SW480 (cell line): ENCODE data around the gene DIP2B.

ENCODE experiments used
- DNase-seq: peaks from one replicate; pipeline ENCODE4 v3.0.0-alpha.2; 2016; ENCODE audit warnings: low spot score

The DIP2B gene

GRCh38 chr12:50611021-50611744 lies 106.4 kb downstream of the DIP2B start:
- no peak for DNase-seq

GRCh38 chr12:50612882-50613281 lies 108.1 kb downstream of the DIP2B start:
- DNase-seq, result no peak

- DNase-seq, result no peak
Measured at GRCh38 chr12:50613463-50613862, 108.7 kb downstream of the DIP2B start.

- DNase-seq, result peak; percentile 55
Measured at GRCh38 chr12:50614167-50614759, 109.5 kb downstream of the DIP2B start.

GRCh38 chr12:50615145-50615906 lies 110.5 kb downstream of the DIP2B start:
- DNase-seq, result no peak

- no peak for DNase-seq
Measured at GRCh38 chr12:50615907-50616296, 111.1 kb downstream of the DIP2B start.

GRCh38 chr12:50617657-50618056 lies 112.9 kb downstream of the DIP2B start:
- no peak for DNase-seq

GRCh38 chr12:50618864-50619609 lies 114.3 kb downstream of the DIP2B start:
- DNase-seq, result peak; percentile 88

- no peak for DNase-seq
Measured at GRCh38 chr12:50619610-50619958, 114.8 kb downstream of the DIP2B start.

GRCh38 chr12:50620109-50620977 lies 115.6 kb downstream of the DIP2B start:
- DNase-seq, result no peak

- no peak for DNase-seq
Measured at GRCh38 chr12:50620978-50621360, 116.2 kb downstream of the DIP2B start.

GRCh38 chr12:50621399-50622300 lies 116.9 kb downstream of the DIP2B start:
- DNase-seq, result no peak

GRCh38 chr12:50625029-50625925 lies 120.5 kb downstream of the DIP2B start:
- DNase-seq, result no peak

GRCh38 chr12:50626026-50626425 lies 121.2 kb downstream of the DIP2B start:
- no peak for DNase-seq

GRCh38 chr12:50627491-50627890 lies 122.7 kb downstream of the DIP2B start:
- no peak for DNase-seq

- no peak for DNase-seq
Measured at GRCh38 chr12:50628394-50628793, 123.6 kb downstream of the DIP2B start.

- no peak for DNase-seq
Measured at GRCh38 chr12:50633955-50634354, 129.2 kb downstream of the DIP2B start.

- no peak for DNase-seq
Measured at GRCh38 chr12:50634379-50634778, 129.6 kb downstream of the DIP2B start.

- no peak for DNase-seq
Measured at GRCh38 chr12:50635364-50635763, 130.6 kb downstream of the DIP2B start.
